ENCODE data around the gene ARFGAP3.

GRCh38 chr22:42871146-42872050 is 14.3 kb upstream of the ARFGAP3 start:
- TF ChIP-seq CTCF (IDR thresholded peaks at IDR 0.05; ENCODE audit: borderline replicate concordance, extremely low read depth, low read length, poor library complexity, severe bottlenecking), result no peak
- TF ChIP-seq EZH2 (IDR thresholded peaks at IDR 0.05; ENCODE audit: borderline replicate concordance, low read depth, low read length, severe bottlenecking), result no peak
